CD14-positive monocyte (primary cell): Measurements from ENCODE around the gene LAMA3. TPM values are rescaled to one million over a fixed set of nuclear protein-coding genes. Genes with fewer than 3 reads are reported as not detected.

Experiments
- DNase-seq, 3 donors: peaks; one replicate each; pipeline ENCODE4 v3.0.0-alpha.2; 2011 to 2022
- H2AFZ ChIP-seq: 2 replicates; pipeline ENCODE4 v1.6.0; 2012; ENCODE audit warnings: mild to moderate bottlenecking, low read depth, low read length, inconsistent platforms; ENCODE audit not compliant: insufficient read depth, poor library complexity, severe bottlenecking
- H3K27ac ChIP-seq, 2 donors: 1 replicate in 1 of 2; 2 replicates in 1 of 2; pipeline ENCODE4 v1.5.1; 2012 to 2013; ENCODE audit warnings: low read length in 2 of 2, control low read depth in 1 of 2, inconsistent platforms in 1 of 2, low read depth in 1 of 2, mild to moderate bottlenecking in 1 of 2
- H3K27me3 ChIP-seq, 2 donors: one replicate each; pipeline versions ENCODE4 v1.6.0 to v1.6.1; 2011 to 2013; ENCODE audit warnings: low read length in 2 of 2; ENCODE audit not compliant: control insufficient read depth in 2 of 2, insufficient read depth in 2 of 2
- H3K36me3 ChIP-seq, 2 donors: replicated peaks in 1 of 2; 1 replicate in 1 of 2; 2 replicates in 1 of 2; pipeline versions ENCODE4 v1.5.1 to v1.6.1; 2012 to 2013; ENCODE audit warnings: low read length in 2 of 2, control low read depth in 1 of 2, inconsistent platforms in 1 of 2, mild to moderate bottlenecking in 1 of 2; ENCODE audit not compliant: insufficient read depth in 2 of 2, control insufficient read depth in 1 of 2
- H3K4me1 ChIP-seq, 2 donors: 1 replicate in 1 of 2; 2 replicates in 1 of 2; pipeline versions ENCODE4 v1.5.1 to v1.6.1; 2012 to 2013; ENCODE audit warnings: low read length in 2 of 2, control low read depth in 1 of 2, inconsistent platforms in 1 of 2, mild to moderate bottlenecking in 1 of 2, moderate library complexity in 1 of 2; ENCODE audit not compliant: insufficient read depth in 2 of 2, control insufficient read depth in 1 of 2
- H3K4me2 ChIP-seq: replicated peaks from 2 replicates; pipeline ENCODE3; 2012; ENCODE audit warnings: low read length, moderate library complexity, mild to moderate bottlenecking; ENCODE audit not compliant: poor library complexity, severe bottlenecking; ENCODE audit errors: extremely low read depth
- H3K4me3 ChIP-seq, 3 experiments: fragments of 200-600 bp in 1 of 3; sonication (generic) in 1 of 3; replicated peaks in 1 of 3; 1 replicate in 2 of 3; 2 replicates in 1 of 3; pipeline ENCODE4 v1.5.1; 2011 to 2013; ENCODE audit warnings: low read length in 3 of 3, mild to moderate bottlenecking in 3 of 3, control low read depth in 2 of 3, low read depth in 2 of 3, inconsistent platforms in 1 of 3, moderate library complexity in 1 of 3
- H3K79me2 ChIP-seq: 2 replicates; pipeline ENCODE4 v1.6.0; 2012; ENCODE audit warnings: mild to moderate bottlenecking, control low read depth, inconsistent platforms, low read length, moderate library complexity; ENCODE audit not compliant: insufficient read depth
- H3K9ac ChIP-seq: 2 replicates; pipeline ENCODE4 v1.6.0; 2017; ENCODE audit warnings: low read length, mild to moderate bottlenecking; ENCODE audit not compliant: insufficient read depth, poor library complexity, severe bottlenecking
- H3K9me3 ChIP-seq, 2 donors: replicated peaks in 1 of 2; 1 replicate in 1 of 2; 2 replicates in 1 of 2; pipeline versions ENCODE4 v1.5.1 to v1.6.1; 2012 to 2013; ENCODE audit warnings: low read length in 2 of 2, control low read depth in 1 of 2; ENCODE audit not compliant: control insufficient read depth in 1 of 2, insufficient read depth in 1 of 2
- H4K20me1 ChIP-seq: 2 replicates; pipeline ENCODE4 v1.6.0; 2012; ENCODE audit warnings: mild to moderate bottlenecking, low read length, control low read depth, moderate library complexity; ENCODE audit not compliant: insufficient read depth
- H3K27ac Mint-ChIP-seq, 7 donors: one replicate each; pipeline ENCODE4 v1.8.0; 2020; ENCODE audit warnings: mild to moderate bottlenecking in 7 of 7, mixed read lengths in 7 of 7, moderate library complexity in 6 of 7, inconsistent platforms in 2 of 7
- H3K27me3 Mint-ChIP-seq, 3 donors: one replicate each; pipeline ENCODE4 v1.8.0; 2021 to 2022; ENCODE audit warnings: low read depth in 3 of 3, mild to moderate bottlenecking in 3 of 3, mixed read lengths in 3 of 3, moderate library complexity in 3 of 3, inconsistent platforms in 1 of 3
- H3K36me3 Mint-ChIP-seq, 2 donors: one replicate each; pipeline ENCODE4 v1.8.0; 2020; ENCODE audit warnings: mixed read lengths in 2 of 2, inconsistent platforms in 1 of 2, mild to moderate bottlenecking in 1 of 2
- H3K4me1 Mint-ChIP-seq: one replicate; pipeline ENCODE4 v1.8.0; 2020; ENCODE audit warnings: mild to moderate bottlenecking, mixed read lengths
- H3K4me3 Mint-ChIP-seq, 2 donors: one replicate each; pipeline ENCODE4 v1.8.0; 2020; ENCODE audit warnings: mild to moderate bottlenecking in 2 of 2, mixed read lengths in 2 of 2, moderate library complexity in 1 of 2
- H3K9me3 Mint-ChIP-seq, 7 donors: one replicate each; pipeline ENCODE4 v1.8.0; 2020 to 2022; ENCODE audit warnings: mixed read lengths in 7 of 7, mild to moderate bottlenecking in 6 of 7, moderate library complexity in 6 of 7, inconsistent platforms in 2 of 7
- CTCF ChIP-seq: fragments of 200-600 bp; IDR thresholded peaks from one replicate; pipeline ENCODE4 v1.8.0; 2022; ENCODE audit warnings: antibody characterized with exemption, mild to moderate bottlenecking
- WGBS: methylation state at CpG from one replicate; pipeline ENCODE4 v1.1.5; 2013; ENCODE audit warnings: missing lambda C conversion rate; ENCODE audit not compliant: insufficient coverage; 5-methylcytosine and 5-hydroxymethylcytosine counted together
- intact Hi-C, 2 donors: fragments of 100-400 bp; cut with micrococcal nuclease; formaldehyde crosslinking; loops; one replicate each; pipeline versions ENCODE4 v1.15.0 to v1.15.1; 2023
- polyA minus RNA-seq: library from RNA; depleted of rRNA, polyadenylated mRNA; stranded (reverse); fragments of >200 nt; gene quantifications from 2 replicates; pipeline ENCODE4 v1.2.3, GENCODE V29; 2012
- polyA plus RNA-seq, 3 donors: library from polyadenylated mRNA; depleted of rRNA in 1 of 3; unstranded in 2 of 3; stranded (reverse) in 1 of 3; fragments of 300-500 nt in 2 of 3; fragments of >200 nt in 1 of 3; fragmentation: Illumina TruSeq in 2 of 3; gene quantifications; 1 replicate in 2 of 3; 2 replicates in 1 of 3; pipeline ENCODE4 v1.2.3, GENCODE V29; 2012 to 2021
- total RNA-seq, 12 experiments: library from RNA in 1 of 12; stranded (reverse) in 1 of 12; fragments of 120-200 nt in 1 of 12; gene quantifications; one replicate each; pipeline ENCODE4 v1.2.4 and lab custom pipeline; 2013 to 2026; ENCODE audit warnings: mixed read lengths in 6 of 12, inconsistent platforms in 1 of 12

Gene LAMA3
- 0.12 TPM for total RNA-seq (2013)
- polyA plus RNA-seq (not detected), polyA minus RNA-seq (not detected in 2 replicates), total RNA-seq (lab: John Stamatoyannopoulos, UW) (0 to 6.2 (median 0.74) reads per million in 11 experiments)

GRCh38 chr18:23689031-23689615 is at the start of gene LAMA3:
TSS of gene LAMA3 (plus strand) at chr18:23689453. CDS start at chr18:23689684, 231 bp downstream.
- DNase-seq, result no peak
- Histone ChIP-seq H3K9me3 (peaks cover 0 to 7% of the 10 kb centered on the region in 2 donors), H2AFZ (peak within 1 kb of the TSS; percentile 35), H3K9ac (peak within 1 kb of the TSS; percentile 21), H3K79me2 (no peaks in the 10 kb centered on the region), H3K4me1 (peaks cover 11 to 17% of the 10 kb centered on the region in 2 donors), H3K4me2 (peak within 1 kb of the TSS; percentile 72), H3K4me3 (peak within 1 kb of the TSS in 1 of 3 experiments; percentile 63), H3K27ac (no peak within 1 kb of the TSS), H4K20me1 (no peaks in the 10 kb centered on the region), H3K27me3 (peaks cover 30 to 55% of the 10 kb centered on the region in 2 donors), H3K36me3 (no peaks in the 10 kb centered on the region)
- Mint-ChIP-seq H3K4me3 (peak within 1 kb of the TSS; percentile 20 to 83), H3K4me1 (peaks cover 10% of the 10 kb centered on the region), H3K36me3 (no peaks in the 10 kb centered on the region), H3K9me3 (peaks cover 0 to 6% (median 0%) of the 10 kb centered on the region in 7 donors), H3K27ac (peak within 1 kb of the TSS in 1 of 7 donors; percentile 7), H3K27me3 (peaks cover 54 to 70% (median 55%) of the 10 kb centered on the region in 3 donors)
- intact Hi-C loops, result no loop called here
- TF ChIP-seq CTCF, result no peak
- under 1% methylated on average over 41 of the region's 45 CpGs for WGBS

GRCh38 chr18:23640052-23640451 is 49.2 kb upstream of the LAMA3 start:
- Histone ChIP-seq H3K9me3 (peaks cover 0 to 15% of the 10 kb centered on the region in 2 donors), H3K27me3 (no peaks in the 10 kb centered on the region), H3K4me1 (no peaks in the 10 kb centered on the region), H3K79me2 (no peaks in the 10 kb centered on the region), H3K27ac (no peak overlapping the region), H3K36me3 (no peaks in the 10 kb centered on the region), H3K4me3 (no peak overlapping the region), H3K4me2 (no peak overlapping the region), H2AFZ (no peak overlapping the region), H4K20me1 (no peaks in the 10 kb centered on the region), H3K9ac (no peak overlapping the region)
- WGBS, result 100% methylated on average over 1 of the region's 2 CpGs
- intact Hi-C loops, result no loop called here
- Mint-ChIP-seq H3K4me1 (peaks cover 4% of the 10 kb centered on the region), H3K27ac (no peak overlapping the region), H3K4me3 (no peak overlapping the region), H3K9me3 (peaks cover 7 to 17% (median 11%) of the 10 kb centered on the region in 7 donors), H3K27me3 (peaks cover 0 to 2% (median 1%) of the 10 kb centered on the region in 3 donors), H3K36me3 (no peaks in the 10 kb centered on the region)
- no peak for DNase-seq
- TF ChIP-seq CTCF, result no peak
